K562 (cell line): Measurements from ENCODE around the gene ZBTB20. TPM values are rescaled to one million over a fixed set of nuclear protein-coding genes. Genes with fewer than 3 reads are reported as not detected.

Source experiments
- ATAC-seq: fragments of 200-7000 bp; cut with Tn5 transposase; 3 replicates; pipeline ENCODE4 v1.9.1; 2020; ENCODE audit warnings: moderate library complexity
- BruUV-seq: library from RNA; stranded (reverse); fragments of 400-500 nt; replicated peaks from 2 replicates; lab custom pipeline; 2021; lab: Mats Ljungman, UMichigan
- CTCF ChIA-PET: fragments of 300-600 bp; formaldehyde crosslinking; extraction: SDS; loops from one replicate; lab custom pipeline; 2021; ENCODE audit warnings: low intra/inter-chr PET ratio; lab: Yijun Ruan, JAX
- POLR2A ChIA-PET: fragments of 300-600, 350-650 bp; sonication (Branson Sonifier 250); formaldehyde crosslinking; extraction: SDS; loops from one replicate; lab custom pipeline; 2021; ENCODE audit warnings: antibody characterized with exemption, inconsistent platforms; lab: Yijun Ruan, JAX
- DNase-seq, 4 experiments: peaks; one replicate each; pipeline versions ENCODE4 v3.0.0 to v3.0.0-alpha.2; 2011 to 2018; ENCODE audit warnings: low spot score in 3 of 4, mixed read lengths in 3 of 4; ENCODE audit errors: extremely low read depth in 1 of 4
- FAIRE-seq: peaks from 2 replicates; lab custom pipeline; 2011; peaks lifted over from hg19 to GRCh38; lab: Jason Lieb, UNC
- H2AFZ ChIP-seq: 2 replicates; pipeline ENCODE4 v1.6.0; 2011; ENCODE audit warnings: low read depth, low read length, control low read depth, inconsistent platforms
- H3K27ac ChIP-seq: fragments of 200-600 bp; 3 replicates; pipeline ENCODE4 v1.8.0; 2011; ENCODE audit warnings: low read depth, mild to moderate bottlenecking, control low read depth, inconsistent platforms, low read length, moderate library complexity, mixed read lengths; ENCODE audit errors: extremely low read depth
- H3K27me3 ChIP-seq, 2 experiments: fragments of 300-600 bp in 1 of 2; 2 replicates in 1 of 2; 3 replicates in 1 of 2; pipeline versions ENCODE4 v1.6.0 to v1.8.0; 2011; ENCODE audit warnings: inconsistent platforms in 2 of 2, low read length in 2 of 2, mild to moderate bottlenecking in 1 of 2, mixed read lengths in 1 of 2, moderate library complexity in 1 of 2; ENCODE audit not compliant: control insufficient read depth in 2 of 2, insufficient read depth in 2 of 2
- H3K36me3 ChIP-seq: fragments of 300-600 bp; 3 replicates; pipeline ENCODE4 v1.8.0; 2011; ENCODE audit warnings: mild to moderate bottlenecking, low read length, inconsistent platforms; ENCODE audit not compliant: control insufficient read depth, insufficient read depth
- H3K4me1 ChIP-seq, 2 experiments: fragments of 200-600 bp in 1 of 2; replicated peaks in 1 of 2; 2 replicates in 1 of 2; 3 replicates in 1 of 2; pipeline versions ENCODE4 v1.5.1 to v1.8.0; 2011; ENCODE audit warnings: inconsistent platforms in 2 of 2, low read length in 2 of 2, mild to moderate bottlenecking in 1 of 2, mixed read lengths in 1 of 2, moderate library complexity in 1 of 2; ENCODE audit not compliant: control insufficient read depth in 2 of 2, insufficient read depth in 2 of 2
- H3K4me2 ChIP-seq: 2 replicates; pipeline ENCODE4 v1.6.1; 2011; ENCODE audit warnings: low read length, control low read depth, inconsistent platforms, mixed read lengths; ENCODE audit not compliant: insufficient read depth
- H3K4me3 ChIP-seq: fragments of 200-600 bp; sonication (generic), shearing (Covaris generic); 2 replicates; pipeline ENCODE4 v1.5.1; 2016; ENCODE audit warnings: control low read depth, inconsistent platforms
- H3K79me2 ChIP-seq: fragments of 200-600 bp; 3 replicates; pipeline ENCODE4 v1.8.0; 2011; ENCODE audit warnings: low read length, inconsistent platforms; ENCODE audit not compliant: control insufficient read depth, insufficient read depth
- H3K9ac ChIP-seq, 2 experiments: 2 replicates each; pipeline versions ENCODE4 v1.6.0 to v1.6.1; 2011; ENCODE audit warnings: low read depth in 2 of 2, low read length in 2 of 2, control low read depth in 1 of 2, inconsistent platforms in 1 of 2, mild to moderate bottlenecking in 1 of 2, mixed read lengths in 1 of 2; ENCODE audit not compliant: insufficient read depth in 1 of 2
- H3K9me1 ChIP-seq: one replicate; pipeline ENCODE4 v1.6.0; 2011; ENCODE audit warnings: inconsistent platforms, mild to moderate bottlenecking, low read length, moderate library complexity; ENCODE audit not compliant: control insufficient read depth, insufficient read depth
- H3K9me3 ChIP-seq: replicated peaks from 2 replicates; pipeline ENCODE4 v1.5.1; 2011; ENCODE audit warnings: low read depth, low read length, inconsistent platforms; ENCODE audit not compliant: control insufficient read depth, insufficient read depth
- H4K20me1 ChIP-seq: replicated peaks from 2 replicates; pipeline ENCODE4 v1.6.1; 2011; ENCODE audit warnings: low read length, inconsistent platforms, mixed read lengths; ENCODE audit not compliant: control insufficient read depth, insufficient read depth
- CBX1 ChIP-seq: sonication (generic); IDR thresholded peaks from 2 replicates; pipeline ENCODE4 v1.6.1; 2016; ENCODE audit warnings: antibody characterized with exemption, low read depth, mild to moderate bottlenecking
- FOXK1 ChIP-seq: sonication (generic); formaldehyde crosslinking; IDR thresholded peaks from 2 replicates; pipeline ENCODE4 v1.8.0; 2022; ENCODE audit warnings: missing genetic modification reagents, mild to moderate bottlenecking, borderline replicate concordance
- GTF2E2 ChIP-seq: fragments of 200-800 bp; sonication (Bioruptor generic); IDR thresholded peaks from 2 replicates; pipeline ENCODE4 v1.6.1; 2016; ENCODE audit warnings: missing genetic modification characterization, missing compliant biosample characterization
- HNRNPH1 ChIP-seq: fragments of 200-400 bp; formaldehyde crosslinking; optimal IDR thresholded peaks from 2 replicates; pipeline ENCODE3; 2017; ENCODE audit warnings: low read depth, mild to moderate bottlenecking, low read length, moderate library complexity
- POLR2H ChIP-seq: IDR thresholded peaks from 2 replicates; pipeline ENCODE4 v1.6.1; 2016; ENCODE audit warnings: missing genetic modification characterization, low read depth, mild to moderate bottlenecking, control low read depth, missing compliant biosample characterization, moderate library complexity
- SUPT5H ChIP-seq: fragments of 450-650 bp; IDR thresholded peaks from 2 replicates; pipeline ENCODE4 v1.6.1; 2016
- TAF1 ChIP-seq: IDR thresholded peaks from 2 replicates; pipeline ENCODE4 v1.6.1; 2011; ENCODE audit warnings: mild to moderate bottlenecking, low read length, moderate library complexity; ENCODE audit not compliant: insufficient read depth, control insufficient read depth, severe bottlenecking; ENCODE audit errors: extremely low read depth
- TEAD2 ChIP-seq: fragments of 450-650 bp; IDR thresholded peaks from 2 replicates; pipeline ENCODE4 v1.6.1; 2016; ENCODE audit warnings: missing genetic modification characterization, control low read depth, missing compliant biosample characterization
- TSC22D4 ChIP-seq: fragments of 450-650 bp; IDR thresholded peaks from 2 replicates; pipeline ENCODE4 v1.6.1; 2016; ENCODE audit warnings: missing genetic modification characterization, missing biosample characterization, control low read depth
- U2AF2 ChIP-seq: fragments of 200-400 bp; formaldehyde crosslinking; optimal IDR thresholded peaks from 2 replicates; pipeline ENCODE3; 2017; ENCODE audit warnings: low read depth, mild to moderate bottlenecking, low read length
- YBX1 ChIP-seq: fragments of 450-650 bp; IDR thresholded peaks from 2 replicates; pipeline ENCODE4 v1.7.1; 2016; ENCODE audit warnings: mild to moderate bottlenecking
- ZKSCAN1 ChIP-seq: fragments of 150-350 bp; IDR thresholded peaks from 2 replicates; pipeline ENCODE4 v1.6.1; 2016; ENCODE audit warnings: low read depth, low read length
- WGBS: fragments of 100-300 bp; shearing (Covaris generic); methylation state at CpG from one replicate; pipeline ENCODE4 v1.1.6; 2016; ENCODE audit warnings: low coverage, mixed read lengths; ENCODE audit not compliant: insufficient coverage; ENCODE audit errors: missing lambda C conversion rate; 5-methylcytosine and 5-hydroxymethylcytosine counted together
- in situ Hi-C: fragments of 300-500 bp; cut with MboI; formaldehyde crosslinking; loops from 4 replicates; pipeline ENCODE4 v1.15.0; 2018; ENCODE audit warnings: inconsistent platforms, mixed read lengths
- intact Hi-C: fragments of 100-400 bp; cut with micrococcal nuclease; formaldehyde crosslinking; loops from 2 replicates; pipeline ENCODE4 v1.14.2; 2022
- polyA plus RNA-seq, 8 experiments: library from polyadenylated mRNA; depleted of rRNA in 4 of 8; stranded (reverse) in 5 of 8; unstranded in 3 of 8; fragments of >200 nt; fragmentation: Nextera tagmentation in 2 of 8; fragmentation: Illumina TruSeq in 1 of 8; extraction: Ambion mirVana in 2 of 8; extraction: Trizol in 1 of 8; gene quantifications; 2 replicates each; pipeline versions ENCODE4 v1.2.1 to v1.2.3, GENCODE V29; 2011 to 2014; ENCODE audit warnings: inconsistent platforms in 1 of 8, missing spikeins in 1 of 8
- total RNA-seq, 7 experiments: library from RNA; depleted of rRNA in 6 of 7; stranded (reverse); fragments of >200 nt in 6 of 7; fragmentation: Illumina TruSeq in 2 of 7; extraction: Trizol in 2 of 7; gene quantifications; 2 replicates each; pipeline versions ENCODE4 v1.2.1 to v1.2.3, GENCODE V29; 2011 to 2021; ENCODE audit warnings: low replicate concordance in 1 of 7
- TF ChIP-seq, protein P1 (sequence below), 2 experiments: fragments of 450-650 bp in 1 of 2; sonication (generic) in 1 of 2; formaldehyde crosslinking in 1 of 2; IDR thresholded peaks; 2 replicates each; pipeline versions ENCODE4 v1.7.1 to v1.9.0; 2016 to 2022; ENCODE audit warnings: inconsistent platforms in 1 of 2, mild to moderate bottlenecking in 1 of 2, missing genetic modification reagents in 1 of 2
- TF ChIP-seq, protein P2 (sequence below), 2 experiments: fragments of 450-650 bp; IDR thresholded peaks; 2 replicates each; pipeline ENCODE4 v1.6.1; 2016

Gene ZBTB20
- total and polyA plus RNA-seq, 9 of the 15 experiments (the other 6 are each of a cell fraction or from before 2014, with no cell fraction given), result 0.17 to 1.7 (median 0.45) TPM

DNA sequence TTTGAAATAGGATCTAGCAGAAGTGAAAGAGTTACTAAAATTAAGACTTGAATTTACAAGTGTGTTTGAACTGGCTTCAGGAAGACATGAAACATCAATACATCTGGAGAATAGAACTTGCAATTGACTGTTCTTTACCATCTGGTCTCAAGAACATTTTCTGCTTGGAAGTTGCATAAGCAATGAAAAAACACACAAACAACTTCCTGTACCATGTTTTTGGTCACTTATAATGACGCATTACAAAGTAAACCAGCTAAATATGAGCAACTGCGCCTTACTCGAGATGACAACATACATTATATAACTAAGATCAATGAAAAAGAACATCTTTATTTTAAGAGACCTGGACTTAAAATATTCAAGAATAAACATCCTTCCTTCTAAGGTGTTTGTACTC, 740.8 kb downstream of the ZBTB20 start:
- Histone ChIP-seq H3K36me3 (no peaks in the 10 kb centered on the region), H3K4me3 (no peak overlapping the region), H3K9ac (no peak overlapping the region), H3K9me3 (no peaks in the 10 kb centered on the region), H3K9me1 (no peaks in the 10 kb centered on the region), H3K27me3 (no peaks in the 10 kb centered on the region), H4K20me1 (no peaks in the 10 kb centered on the region), H2AFZ (no peak overlapping the region), H3K27ac (no peak overlapping the region), H3K4me1 (no peaks in the 10 kb centered on the region), H3K79me2 (no peaks in the 10 kb centered on the region), H3K4me2 (no peak overlapping the region)
- ChIA-PET POLR2A (no interaction called here), CTCF (no interaction called here)
- intact Hi-C loops, result no loop called here
- FAIRE-seq (no peak), DNase-seq (no peak), ATAC-seq (no peak)
- no TSS peak for BruUV-seq
- in situ Hi-C loops, result no loop called here
- 0% methylated on average over 3 of the region's 3 CpGs for WGBS
- TF ChIP-seq, protein P1, sequence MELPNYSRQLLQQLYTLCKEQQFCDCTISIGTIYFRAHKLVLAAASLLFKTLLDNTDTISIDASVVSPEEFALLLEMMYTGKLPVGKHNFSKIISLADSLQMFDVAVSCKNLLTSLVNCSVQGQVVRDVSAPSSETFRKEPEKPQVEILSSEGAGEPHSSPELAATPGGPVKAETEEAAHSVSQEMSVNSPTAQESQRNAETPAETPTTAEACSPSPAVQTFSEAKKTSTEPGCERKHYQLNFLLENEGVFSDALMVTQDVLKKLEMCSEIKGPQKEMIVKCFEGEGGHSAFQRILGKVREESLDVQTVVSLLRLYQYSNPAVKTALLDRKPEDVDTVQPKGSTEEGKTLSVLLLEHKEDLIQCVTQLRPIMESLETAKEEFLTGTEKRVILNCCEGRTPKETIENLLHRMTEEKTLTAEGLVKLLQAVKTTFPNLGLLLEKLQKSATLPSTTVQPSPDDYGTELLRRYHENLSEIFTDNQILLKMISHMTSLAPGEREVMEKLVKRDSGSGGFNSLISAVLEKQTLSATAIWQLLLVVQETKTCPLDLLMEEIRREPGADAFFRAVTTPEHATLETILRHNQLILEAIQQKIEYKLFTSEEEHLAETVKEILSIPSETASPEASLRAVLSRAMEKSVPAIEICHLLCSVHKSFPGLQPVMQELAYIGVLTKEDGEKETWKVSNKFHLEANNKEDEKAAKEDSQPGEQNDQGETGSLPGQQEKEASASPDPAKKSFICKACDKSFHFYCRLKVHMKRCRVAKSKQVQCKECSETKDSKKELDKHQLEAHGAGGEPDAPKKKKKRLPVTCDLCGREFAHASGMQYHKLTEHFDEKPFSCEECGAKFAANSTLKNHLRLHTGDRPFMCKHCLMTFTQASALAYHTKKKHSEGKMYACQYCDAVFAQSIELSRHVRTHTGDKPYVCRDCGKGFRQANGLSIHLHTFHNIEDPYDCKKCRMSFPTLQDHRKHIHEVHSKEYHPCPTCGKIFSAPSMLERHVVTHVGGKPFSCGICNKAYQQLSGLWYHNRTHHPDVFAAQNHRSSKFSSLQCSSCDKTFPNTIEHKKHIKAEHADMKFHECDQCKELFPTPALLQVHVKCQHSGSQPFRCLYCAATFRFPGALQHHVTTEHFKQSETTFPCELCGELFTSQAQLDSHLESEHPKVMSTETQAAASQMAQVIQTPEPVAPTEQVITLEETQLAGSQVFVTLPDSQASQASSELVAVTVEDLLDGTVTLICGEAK (IDR thresholded peaks at IDR 0.05), result no peak
- TF ChIP-seq, protein P1 (CRISPR knock-in tag; IDR thresholded peaks at IDR 0.05), result no peak
- TF ChIP-seq TEAD2 (tag) (no peak), FOXK1 (CRISPR knock-in tag) (no peak), CBX1 (no peak), ZKSCAN1 (no peak), U2AF2 (no peak), TSC22D4 (tag) (no peak), POLR2H (tag) (no peak), GTF2E2 (tag) (no peak), YBX1 (no peak), TAF1 (no peak), SUPT5H (no peak), HNRNPH1 (no peak)
- TF ChIP-seq, protein P2, sequence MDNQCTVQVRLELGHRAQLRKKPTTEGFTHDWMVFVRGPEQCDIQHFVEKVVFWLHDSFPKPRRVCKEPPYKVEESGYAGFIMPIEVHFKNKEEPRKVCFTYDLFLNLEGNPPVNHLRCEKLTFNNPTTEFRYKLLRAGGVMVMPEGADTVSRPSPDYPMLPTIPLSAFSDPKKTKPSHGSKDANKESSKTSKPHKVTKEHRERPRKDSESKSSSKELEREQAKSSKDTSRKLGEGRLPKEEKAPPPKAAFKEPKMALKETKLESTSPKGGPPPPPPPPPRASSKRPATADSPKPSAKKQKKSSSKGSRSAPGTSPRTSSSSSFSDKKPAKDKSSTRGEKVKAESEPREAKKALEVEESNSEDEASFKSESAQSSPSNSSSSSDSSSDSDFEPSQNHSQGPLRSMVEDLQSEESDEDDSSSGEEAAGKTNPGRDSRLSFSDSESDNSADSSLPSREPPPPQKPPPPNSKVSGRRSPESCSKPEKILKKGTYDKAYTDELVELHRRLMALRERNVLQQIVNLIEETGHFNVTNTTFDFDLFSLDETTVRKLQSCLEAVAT (IDR thresholded peaks at IDR 0.05), result no peak
